Prostate gland (tissue), 2 donors: ENCODE data around the gene CACNA1A.

Experiments used
- POLR2A ChIP-seq: fragments of 450-650 bp; IDR thresholded peaks from one replicate; pipeline ENCODE4 v1.6.1; 2016; ENCODE audit warnings: antibody characterized with exemption, mild to moderate bottlenecking
- POLR2AphosphoS5 ChIP-seq: sonication (generic); formaldehyde crosslinking; IDR thresholded peaks from one replicate; pipeline ENCODE4 v1.6.1; 2017; ENCODE audit warnings: antibody characterized with exemption
- TF ChIP-seq, protein P1 (sequence below), 4 experiments: fragments of 200-600 bp in 2 of 4; fragments of 450-650 bp in 2 of 4; sonication (generic) in 2 of 4; IDR thresholded peaks; 1 replicate in 3 of 4; 2 replicates in 1 of 4; pipeline ENCODE4 v1.5.1; 2016 to 2019; ENCODE audit warnings: antibody characterized with exemption in 4 of 4, mild to moderate bottlenecking in 2 of 4, moderate library complexity in 2 of 4

DNA sequence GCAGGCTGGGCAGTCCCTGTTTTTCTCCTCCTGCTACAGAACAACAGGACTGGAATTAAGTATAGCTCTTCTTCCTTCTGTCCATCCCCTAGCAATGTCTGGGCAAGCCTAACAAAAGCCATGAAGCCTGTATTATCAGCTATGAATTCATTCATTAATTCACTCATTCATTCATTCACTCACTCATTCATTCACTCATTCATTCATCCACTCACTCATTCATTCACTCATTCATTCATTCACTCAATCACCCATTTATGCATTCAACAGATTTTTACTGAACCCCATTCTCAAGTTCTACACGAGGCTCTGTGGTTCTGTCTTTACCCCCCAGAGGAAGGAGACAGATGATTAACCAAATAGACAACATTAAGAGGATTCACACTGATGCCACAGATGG, 69.9 kb downstream of the CACNA1A start:
- TF ChIP-seq, protein P1, sequence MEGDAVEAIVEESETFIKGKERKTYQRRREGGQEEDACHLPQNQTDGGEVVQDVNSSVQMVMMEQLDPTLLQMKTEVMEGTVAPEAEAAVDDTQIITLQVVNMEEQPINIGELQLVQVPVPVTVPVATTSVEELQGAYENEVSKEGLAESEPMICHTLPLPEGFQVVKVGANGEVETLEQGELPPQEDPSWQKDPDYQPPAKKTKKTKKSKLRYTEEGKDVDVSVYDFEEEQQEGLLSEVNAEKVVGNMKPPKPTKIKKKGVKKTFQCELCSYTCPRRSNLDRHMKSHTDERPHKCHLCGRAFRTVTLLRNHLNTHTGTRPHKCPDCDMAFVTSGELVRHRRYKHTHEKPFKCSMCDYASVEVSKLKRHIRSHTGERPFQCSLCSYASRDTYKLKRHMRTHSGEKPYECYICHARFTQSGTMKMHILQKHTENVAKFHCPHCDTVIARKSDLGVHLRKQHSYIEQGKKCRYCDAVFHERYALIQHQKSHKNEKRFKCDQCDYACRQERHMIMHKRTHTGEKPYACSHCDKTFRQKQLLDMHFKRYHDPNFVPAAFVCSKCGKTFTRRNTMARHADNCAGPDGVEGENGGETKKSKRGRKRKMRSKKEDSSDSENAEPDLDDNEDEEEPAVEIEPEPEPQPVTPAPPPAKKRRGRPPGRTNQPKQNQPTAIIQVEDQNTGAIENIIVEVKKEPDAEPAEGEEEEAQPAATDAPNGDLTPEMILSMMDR (IDR thresholded peaks at IDR 0.05) = no peak
- TF ChIP-seq POLR2AphosphoS5 (no peak), POLR2A (no peak)
